GM11168 (cell line): ENCODE results near the gene MAP3K20.
"Not testable (repeated sequence)": the region's sequence is repeated elsewhere in the genome, so short reads cannot be mapped to it uniquely, and the experiment has no call there.

Experiments
- in situ Hi-C: fragments of 300-500 bp; cut with MboI; formaldehyde crosslinking; loops from one replicate; pipeline ENCODE4 v1.12.0; 2022; ENCODE audit warnings: low sequenced_read_pairs; ENCODE audit not compliant: unreplicated experiment

The MAP3K20 gene

DNA sequence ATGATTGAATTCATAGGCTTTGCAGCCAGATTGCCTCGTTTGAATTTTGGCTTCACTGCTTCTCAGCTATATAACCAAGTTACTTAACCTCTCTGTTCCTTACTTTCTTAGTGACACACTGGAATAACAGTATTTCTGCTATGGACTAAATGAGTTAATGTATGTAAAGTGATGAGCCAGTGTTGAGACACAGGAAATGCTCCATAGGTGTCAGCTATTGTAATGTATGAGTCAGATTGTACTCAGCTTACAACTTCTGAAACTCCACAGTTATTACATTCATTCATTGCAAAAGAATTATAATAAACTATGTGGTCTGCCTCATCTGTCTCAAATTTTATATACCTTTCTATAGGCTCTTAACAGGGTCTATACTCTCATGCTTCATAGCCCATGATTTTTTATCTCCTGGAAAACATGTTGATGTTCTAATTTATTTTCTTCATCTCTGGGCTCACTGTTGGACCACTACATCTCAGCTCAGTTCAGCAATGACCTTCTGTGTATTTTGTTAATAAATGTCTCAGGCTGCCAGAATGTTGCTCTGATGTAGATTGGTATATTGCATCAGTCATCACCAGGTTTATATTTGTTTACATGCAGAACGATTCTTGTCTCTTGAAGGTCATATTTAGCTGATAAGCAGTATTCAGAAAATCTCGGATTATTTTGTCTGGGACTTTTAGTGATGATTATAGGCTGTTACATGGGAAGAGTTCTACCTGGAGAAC is 76.2 kb downstream of the MAP3K20 start:
- in situ Hi-C loops = no loop called here

- in situ Hi-C loops = no loop called here
Measured at GRCh38 chr2:173153301-173153885, 77.7 kb downstream of the MAP3K20 start.

DNA sequence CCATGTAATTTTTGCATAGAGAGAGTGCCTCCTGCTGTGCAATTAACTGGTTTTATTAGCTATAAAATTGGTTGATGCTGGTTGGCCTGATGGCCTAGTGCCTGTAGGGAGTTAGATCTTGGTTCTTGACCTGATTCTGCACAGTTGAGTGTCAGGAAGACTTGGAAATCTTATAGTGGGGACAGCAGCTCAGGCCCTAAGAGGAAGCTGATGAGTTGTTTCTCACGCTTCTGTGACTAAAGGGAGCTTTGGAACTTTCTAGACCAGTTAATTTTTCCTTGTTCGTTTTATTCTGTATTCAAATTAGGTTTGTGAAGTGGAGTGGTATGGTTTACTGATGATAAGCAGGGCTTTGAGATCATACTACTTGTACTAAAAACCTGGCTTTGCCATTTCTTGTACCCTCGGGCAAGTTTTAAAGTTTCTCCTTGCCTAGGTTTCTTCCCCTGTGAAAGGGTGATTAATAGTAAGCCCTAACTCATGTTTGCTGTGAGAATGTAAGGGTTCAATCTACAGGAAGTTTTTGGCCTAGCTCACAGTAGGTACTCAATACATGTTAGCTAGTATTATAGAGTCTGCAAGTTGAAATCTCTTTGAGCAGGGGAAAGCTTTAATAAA is 82.1 kb downstream of the MAP3K20 start:
- in situ Hi-C loops = no loop called here

DNA sequence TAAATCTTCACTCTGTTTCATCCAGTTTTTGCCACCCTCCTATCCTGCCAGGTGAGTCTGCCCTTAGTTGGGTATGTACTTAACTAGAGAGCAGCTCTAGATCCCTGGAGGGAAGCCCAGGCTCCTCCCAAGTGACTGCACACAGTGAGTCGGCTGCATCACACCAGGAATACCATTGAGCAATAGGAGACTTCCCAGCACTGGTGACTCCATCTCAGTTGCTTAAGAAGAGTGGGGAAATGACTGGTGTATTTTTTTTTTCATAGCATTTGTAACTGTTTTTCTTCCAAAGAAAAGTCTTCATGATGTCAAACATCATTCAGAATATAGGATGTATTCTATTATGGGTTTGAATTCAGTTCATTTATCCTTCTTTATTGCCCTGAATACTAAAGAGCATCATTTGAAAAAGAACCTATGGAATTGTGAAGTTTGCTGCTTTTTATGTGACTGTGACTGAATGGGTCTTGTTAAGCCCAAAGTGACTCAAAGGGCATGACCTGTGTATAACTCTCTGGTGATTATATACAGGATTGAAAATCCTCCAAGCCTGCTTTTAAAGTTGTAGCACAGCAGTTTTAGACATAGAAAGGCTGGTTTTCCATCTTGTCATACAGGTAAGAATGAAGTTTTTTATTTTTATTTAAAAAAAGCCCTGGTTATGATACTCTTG is 84.3 kb downstream of the MAP3K20 start:
- in situ Hi-C loops = no loop called here

- in situ Hi-C loops = no loop called here
Measured at GRCh38 chr2:173160618-173161017, 85.0 kb downstream of the MAP3K20 start.

DNA sequence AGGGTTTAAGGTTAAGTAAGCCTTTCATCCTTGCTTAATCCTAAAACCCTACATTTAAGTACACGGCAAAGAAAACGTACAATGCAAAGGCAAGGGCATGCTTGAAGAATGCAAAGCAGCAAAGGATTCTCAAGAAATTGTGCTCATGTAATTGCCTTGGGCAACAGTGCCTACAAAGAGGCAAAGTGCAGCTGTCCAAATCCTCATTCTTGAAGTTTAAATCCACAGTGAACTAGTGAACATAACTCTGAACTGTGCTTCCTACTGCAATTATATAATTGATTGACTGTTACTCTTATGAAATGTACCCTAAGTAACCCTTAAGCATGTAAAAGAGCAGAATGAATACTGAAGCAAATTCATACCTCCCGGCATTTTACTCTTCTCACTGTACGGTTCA is 85.4 kb downstream of the MAP3K20 start:
- in situ Hi-C loops = no loop called here

GRCh38 chr2:173161507-173161906 is 85.9 kb downstream of the MAP3K20 start:
- in situ Hi-C loops = no loop called here

GRCh38 chr2:173163357-173163756 is 87.7 kb downstream of the MAP3K20 start:
- in situ Hi-C loops = not testable (repeated sequence)

- in situ Hi-C loops = no loop called here
Measured at GRCh38 chr2:173164396-173164795, 88.8 kb downstream of the MAP3K20 start.

GRCh38 chr2:173165443-173166238 is 90.0 kb downstream of the MAP3K20 start:
- in situ Hi-C loops = no loop called here

- in situ Hi-C loops = no loop called here
Measured at GRCh38 chr2:173171321-173171720, 95.7 kb downstream of the MAP3K20 start.

DNA sequence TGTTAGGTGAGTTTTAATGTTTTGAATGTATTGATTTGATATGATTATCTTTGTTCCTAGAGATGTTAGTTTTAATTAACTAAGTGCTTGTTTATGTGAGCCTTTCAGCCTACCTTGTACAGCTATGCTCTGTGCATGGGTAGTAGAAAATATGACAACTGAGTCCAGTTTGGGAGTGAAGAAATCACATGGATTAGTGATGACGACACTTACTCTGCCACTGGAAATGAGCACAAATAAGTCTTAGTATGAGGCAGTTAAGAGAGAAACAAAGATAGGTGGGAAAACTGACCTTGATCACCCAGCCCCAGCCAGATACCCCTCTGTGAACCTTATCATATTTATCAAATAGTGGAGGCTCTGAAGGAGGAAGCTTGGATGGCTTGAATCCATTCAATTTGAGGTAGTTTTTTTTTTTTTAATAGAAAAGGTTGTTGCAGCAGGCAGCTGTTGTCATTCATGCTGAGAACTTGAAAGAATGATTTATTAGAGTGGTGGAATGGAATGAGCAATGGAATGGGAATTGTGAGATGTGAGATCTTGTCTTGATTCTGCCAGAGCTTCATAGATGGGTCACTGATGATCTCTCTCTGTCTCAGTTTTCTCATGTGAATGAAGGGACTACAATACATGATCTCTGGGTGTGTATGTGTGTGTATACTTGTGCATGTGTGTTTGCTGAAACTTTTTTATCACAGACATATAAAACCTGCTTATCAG is 96.4 kb downstream of the MAP3K20 start:
- in situ Hi-C loops = no loop called here

DNA sequence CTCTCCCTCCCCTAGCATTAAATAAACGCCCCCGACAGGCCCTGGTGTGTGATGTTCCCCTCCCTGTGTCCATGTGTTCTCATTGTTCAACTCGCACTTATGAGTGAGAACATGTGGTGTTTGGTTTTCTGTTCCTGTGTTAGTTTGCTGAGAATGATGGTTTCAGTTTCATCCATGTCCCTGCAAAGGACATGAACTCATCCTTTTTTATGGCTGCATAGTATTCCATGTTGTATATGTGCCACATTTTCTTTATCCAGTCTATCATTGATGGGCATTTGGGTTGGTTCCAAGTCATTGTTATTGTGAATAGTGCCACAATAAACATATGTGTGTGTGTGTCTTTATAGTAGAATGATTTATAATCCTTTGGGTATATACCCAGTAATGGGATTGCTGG is 98.7 kb downstream of the MAP3K20 start:
- in situ Hi-C loops = not testable (repeated sequence)

GRCh38 chr2:173175222-173175621 is 99.6 kb downstream of the MAP3K20 start:
- in situ Hi-C loops = no loop called here

GRCh38 chr2:173181982-173182381 is 106.3 kb downstream of the MAP3K20 start:
- in situ Hi-C loops = no loop called here

DNA sequence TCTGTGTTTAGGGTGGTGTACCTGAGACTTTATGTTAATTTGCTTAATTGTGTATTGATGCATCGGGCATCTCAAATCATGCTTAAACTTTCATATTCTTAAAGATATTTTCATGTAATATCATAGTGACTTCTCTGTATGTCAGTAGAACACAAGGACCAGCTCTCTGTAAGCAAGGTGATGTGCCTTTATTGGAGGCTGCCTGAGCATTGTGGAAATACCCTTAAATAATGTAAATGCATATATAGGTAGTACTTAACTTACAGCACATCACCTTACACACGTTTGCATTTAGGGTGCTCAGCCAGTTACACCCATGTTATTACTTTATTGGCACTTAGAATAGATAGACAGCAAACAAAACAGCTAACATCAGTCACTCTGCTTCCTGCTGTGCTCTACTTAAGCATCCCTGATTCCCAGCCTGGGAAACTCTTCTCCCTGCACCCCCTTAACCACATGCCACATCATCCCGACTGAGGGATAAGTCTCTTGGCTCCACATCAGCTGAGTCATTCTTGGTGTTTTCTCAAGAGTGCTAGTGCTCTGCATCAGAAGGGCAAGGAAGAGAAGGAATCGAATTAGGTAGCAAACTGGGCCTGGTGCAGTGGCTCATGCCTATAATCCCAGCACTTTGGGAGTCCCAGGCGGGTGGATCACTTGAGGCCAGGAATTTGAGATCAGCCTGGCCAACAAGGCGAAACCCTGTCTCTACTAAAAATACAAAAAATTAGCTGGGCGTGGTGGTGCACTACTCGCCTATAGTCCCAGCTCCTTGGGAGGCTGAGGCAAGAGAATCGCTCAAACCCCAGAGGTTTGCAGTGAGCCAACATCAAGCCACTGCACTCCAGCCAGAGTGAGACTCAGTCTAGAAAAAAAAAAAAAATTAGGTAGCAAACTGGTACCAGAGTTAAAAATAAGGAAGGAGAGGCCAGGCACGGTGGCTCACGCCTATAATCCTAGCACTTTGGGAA is 108.7 kb downstream of the MAP3K20 start:
- in situ Hi-C loops = no loop called here

- in situ Hi-C loops = no loop called here
Measured at GRCh38 chr2:173185437-173185836, 109.8 kb downstream of the MAP3K20 start.

DNA sequence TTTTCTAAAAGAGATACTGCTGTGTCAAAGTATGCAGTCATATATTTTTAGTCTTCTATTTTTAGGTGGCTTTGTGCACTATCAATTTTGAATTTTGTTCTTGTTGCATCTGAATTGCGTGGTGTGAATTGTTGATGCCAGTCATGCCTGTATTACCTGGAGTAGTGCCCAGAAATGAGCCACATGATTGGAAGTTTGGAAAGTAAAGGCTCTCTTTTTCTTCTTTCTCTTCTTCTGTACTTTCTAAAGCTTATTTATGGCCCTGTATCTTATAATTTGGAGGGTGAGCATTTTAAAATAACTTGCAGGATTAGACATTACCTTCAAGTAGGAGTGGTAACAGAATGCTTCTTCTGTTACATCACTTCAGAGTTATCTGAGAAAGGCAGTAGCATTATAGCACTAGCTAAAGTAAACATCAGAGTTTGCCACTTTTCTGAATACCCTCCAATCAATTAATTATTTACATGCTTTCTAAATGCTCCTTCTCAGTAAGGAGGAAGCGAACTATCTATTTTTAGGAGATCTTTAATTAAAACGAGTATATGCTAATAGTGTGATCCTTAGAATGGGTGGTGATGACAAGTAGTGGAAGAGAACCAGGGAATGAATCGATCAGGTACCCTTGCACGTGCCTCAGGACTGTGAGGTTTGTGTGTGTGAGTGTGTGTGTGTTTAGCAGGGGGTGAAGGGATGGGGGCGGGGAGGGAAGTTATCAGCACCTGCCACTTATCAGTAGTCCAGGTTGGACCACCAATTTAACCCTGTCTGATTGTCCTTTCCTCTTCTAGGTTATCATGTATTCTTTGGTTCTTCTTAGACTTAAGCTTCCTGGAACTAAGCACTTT is 112.5 kb downstream of the MAP3K20 start:
- in situ Hi-C loops = no loop called here
